ENCODE data around the gene ADD3.
"Not testable (repeated sequence)": the region's sequence is repeated elsewhere in the genome, so short reads cannot be mapped to it uniquely, and the experiment has no call there.

ADD3 gene

DNA sequence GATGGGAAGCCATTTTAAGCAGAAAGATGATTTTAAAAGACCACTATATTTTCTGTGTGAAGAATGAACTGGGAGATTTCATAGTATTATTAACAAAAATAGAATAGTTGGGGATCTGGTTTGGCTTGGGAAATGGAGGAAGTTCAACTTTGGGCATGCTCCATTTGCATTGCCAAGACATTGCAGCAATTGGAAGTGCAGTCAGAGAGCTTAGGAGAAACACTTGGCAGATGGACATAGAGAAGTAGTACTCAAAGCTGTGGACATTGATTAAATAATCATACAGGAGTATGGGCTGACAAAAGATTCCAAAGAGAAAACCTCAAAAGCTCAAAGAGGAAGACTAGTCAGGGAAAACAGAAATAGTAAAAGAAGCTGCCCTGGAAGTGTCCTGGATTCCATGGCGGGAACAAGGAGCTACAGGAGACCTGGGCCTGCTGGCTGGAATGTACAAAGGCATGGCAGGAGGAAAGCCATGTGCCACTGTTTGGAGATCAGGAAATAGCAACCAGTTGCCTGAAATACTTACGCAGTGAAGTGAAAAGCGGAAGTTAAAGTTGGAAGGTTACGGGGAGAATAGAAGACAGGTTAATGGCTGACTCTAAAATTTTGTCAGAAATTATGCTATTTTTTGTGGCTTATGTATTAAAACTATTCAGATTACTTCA, 106.0 kb downstream of the ADD3 start:
- no peaks in the 10 kb centered on the region for H3K27me3 Mint-ChIP-seq
- no peak overlapping the region for H3K27ac Mint-ChIP-seq
- H3K4me3 Mint-ChIP-seq: no peak overlapping the region
- H3K4me1 Mint-ChIP-seq: peaks cover 6% of the 10 kb centered on the region
- ATAC-seq (no peak), DNase-seq (no peak)
- no peaks in the 10 kb centered on the region for H3K9me3 Mint-ChIP-seq

DNA sequence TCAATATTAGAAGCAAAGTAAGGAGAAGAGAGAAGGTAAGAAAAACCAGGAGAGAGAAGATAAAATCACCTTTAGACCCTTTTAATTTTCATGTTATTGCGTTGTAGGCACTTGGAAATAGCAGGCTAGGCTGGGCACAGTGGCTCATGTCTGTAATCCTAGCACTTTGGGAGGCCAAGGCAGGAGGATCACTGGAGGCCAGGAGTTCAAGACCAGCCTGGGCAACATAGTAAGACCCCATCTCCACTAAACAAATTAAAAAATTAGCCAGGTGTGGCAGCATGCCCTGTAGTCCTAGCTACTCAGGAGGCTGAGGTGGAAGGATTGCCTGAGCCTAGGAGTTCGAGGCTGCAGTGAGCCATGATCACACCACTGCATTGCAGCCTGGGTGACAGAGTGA, 106.9 kb downstream of the ADD3 start:
- ATAC-seq, H3K27ac Mint-ChIP-seq, H3K4me1 Mint-ChIP-seq, H3K27me3 Mint-ChIP-seq, H3K4me3 Mint-ChIP-seq, H3K9me3 Mint-ChIP-seq, DNase-seq: not testable (repeated sequence)

DNA sequence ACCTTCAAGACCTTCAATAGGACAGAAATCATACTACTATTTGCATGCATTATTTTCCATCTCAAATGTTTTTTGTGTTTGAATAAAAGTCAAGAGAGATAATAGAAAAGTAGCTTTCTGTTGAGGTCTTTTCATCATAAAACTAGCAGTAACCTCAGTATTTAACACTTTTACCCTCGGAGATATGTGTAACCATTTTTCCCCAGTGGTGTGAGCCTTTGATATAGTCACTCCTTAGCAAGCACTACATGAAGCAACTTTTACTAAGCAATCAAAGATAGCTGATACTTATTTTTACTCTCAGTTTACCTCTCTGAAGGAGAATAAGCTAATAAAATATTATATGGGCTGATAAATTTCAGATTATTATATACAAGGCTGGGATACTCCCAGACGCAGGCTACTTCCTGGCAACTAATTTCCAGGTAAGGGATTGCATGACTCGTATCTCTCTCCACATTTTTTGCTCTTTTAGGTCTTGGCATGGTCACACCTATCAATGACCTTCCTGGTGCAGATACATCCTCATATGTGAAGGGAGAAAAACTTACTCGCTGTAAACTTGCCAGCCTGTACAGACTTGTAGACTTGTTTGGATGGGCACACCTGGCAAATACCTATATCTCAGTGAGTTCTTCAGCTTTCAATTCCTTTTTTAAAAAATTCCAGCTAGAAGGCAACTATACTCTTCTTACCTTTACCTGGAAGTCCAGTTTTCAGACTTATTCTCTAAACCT, 108.2 kb downstream of the ADD3 start:
- no peaks in the 10 kb centered on the region for H3K27me3 Mint-ChIP-seq
- DNase-seq: no peak
- no peak overlapping the region for H3K27ac Mint-ChIP-seq
- no peak overlapping the region for H3K4me3 Mint-ChIP-seq
- ATAC-seq: no peak
- H3K9me3 Mint-ChIP-seq: no peaks in the 10 kb centered on the region
- peaks cover 6% of the 10 kb centered on the region for H3K4me1 Mint-ChIP-seq

DNA sequence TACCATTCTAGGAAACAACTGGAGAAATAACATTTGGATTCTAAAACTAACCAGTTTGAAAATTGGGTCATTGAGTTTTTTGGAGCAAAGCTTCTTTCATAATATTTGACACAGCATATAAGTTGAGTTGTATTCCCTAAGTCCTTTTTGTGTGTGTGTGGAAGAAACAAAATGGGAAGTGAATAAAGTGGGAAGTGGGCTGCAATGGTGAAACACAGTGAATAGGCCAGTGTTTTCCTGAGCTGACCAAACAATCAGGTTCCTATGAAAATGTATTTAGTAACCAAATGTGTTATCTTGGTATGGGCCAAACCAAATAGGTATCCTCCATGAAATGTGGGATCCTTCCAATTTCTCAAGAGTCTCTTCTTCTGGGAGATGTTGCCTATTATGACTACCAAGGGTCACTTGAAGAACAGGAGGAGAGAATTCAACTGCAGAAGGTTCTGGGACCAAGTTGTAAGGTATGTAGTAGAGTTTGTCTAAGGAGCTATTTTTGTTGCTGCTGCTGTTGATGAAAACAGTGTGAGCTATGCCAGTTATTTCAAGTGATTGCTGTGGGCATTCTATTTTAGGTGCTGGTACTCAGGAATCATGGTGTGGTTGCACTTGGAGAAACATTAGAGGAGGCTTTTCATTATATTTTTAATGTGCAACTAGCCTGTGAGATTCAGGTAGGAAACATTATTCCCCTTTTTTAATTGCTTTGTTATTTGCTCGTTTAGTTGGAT, 111.3 kb downstream of the ADD3 start:
- peaks cover 6% of the 10 kb centered on the region for H3K4me1 Mint-ChIP-seq
- no peak for DNase-seq
- no peak overlapping the region for H3K27ac Mint-ChIP-seq
- H3K27me3 Mint-ChIP-seq: no peaks in the 10 kb centered on the region
- no peak for ATAC-seq
- no peaks in the 10 kb centered on the region for H3K9me3 Mint-ChIP-seq
- H3K4me3 Mint-ChIP-seq: no peak overlapping the region

DNA sequence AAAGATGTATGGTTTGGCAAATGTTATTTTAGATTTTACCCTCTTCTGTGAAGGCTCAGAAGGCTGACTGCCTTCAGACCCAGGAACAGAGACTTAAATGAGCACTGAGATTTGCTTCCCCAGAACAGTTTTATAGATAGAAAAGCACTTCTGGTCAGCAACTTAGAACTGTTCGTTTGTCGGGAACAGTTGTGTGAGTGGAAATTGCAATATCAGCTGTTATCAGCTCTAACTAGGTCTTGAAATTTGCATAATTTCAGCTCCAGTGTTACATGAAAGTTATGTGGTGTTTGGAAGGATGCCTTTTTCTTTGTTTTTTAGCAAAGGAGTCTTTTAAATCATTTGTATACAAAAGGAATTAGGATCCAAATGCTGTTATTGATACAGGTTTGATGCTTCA, 115.8 kb downstream of the ADD3 start:
- H3K4me1 Mint-ChIP-seq: no peaks in the 10 kb centered on the region
- no peak overlapping the region for H3K27ac Mint-ChIP-seq
- DNase-seq: no peak
- no peaks in the 10 kb centered on the region for H3K9me3 Mint-ChIP-seq
- ATAC-seq: no peak
- H3K4me3 Mint-ChIP-seq: no peak overlapping the region
- no peaks in the 10 kb centered on the region for H3K27me3 Mint-ChIP-seq

DNA sequence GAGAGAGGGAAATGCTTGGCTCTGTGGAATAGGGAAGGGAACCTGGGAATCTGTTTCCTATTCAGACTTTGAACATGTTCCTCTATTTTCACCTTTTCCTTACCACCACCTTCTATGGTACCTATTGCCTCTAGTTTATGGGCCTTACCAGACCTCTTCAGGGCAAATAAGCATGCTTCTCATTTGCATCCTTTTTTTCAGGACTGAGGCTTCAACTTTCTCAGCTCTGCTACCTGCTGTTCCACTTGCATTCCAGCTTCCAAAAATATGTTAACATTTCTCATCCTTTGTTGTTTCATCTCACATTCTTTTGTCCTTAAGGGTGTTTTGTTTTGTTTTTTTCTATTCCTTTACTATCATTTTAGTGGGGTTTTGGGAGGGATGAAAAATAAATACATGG, 121.7 kb downstream of the ADD3 start:
- no peak overlapping the region for H3K27ac Mint-ChIP-seq
- no peak overlapping the region for H3K4me3 Mint-ChIP-seq
- H3K4me1 Mint-ChIP-seq: peaks cover 4% of the 10 kb centered on the region
- H3K27me3 Mint-ChIP-seq: no peaks in the 10 kb centered on the region
- no peak for ATAC-seq
- no peaks in the 10 kb centered on the region for H3K9me3 Mint-ChIP-seq
- DNase-seq: no peak

DNA sequence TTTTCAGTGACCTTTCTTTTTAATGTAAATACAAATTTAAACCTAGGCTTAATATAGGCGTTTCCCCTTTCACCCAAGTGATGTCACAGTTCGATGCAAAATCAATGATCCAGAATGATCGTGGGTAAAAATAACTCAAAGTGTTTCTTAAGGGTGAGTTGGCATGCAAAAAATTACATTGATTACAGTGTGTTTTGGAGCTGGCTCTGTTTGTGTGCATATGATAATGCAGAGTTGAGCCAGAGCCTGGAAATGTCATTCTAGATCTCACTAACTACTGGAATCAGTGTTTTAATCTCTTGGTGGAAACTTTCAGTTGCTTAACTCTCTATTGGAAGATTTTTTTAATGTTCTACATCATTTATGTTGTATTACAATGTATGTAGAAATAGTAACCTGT, 127.1 kb downstream of the ADD3 start:
- Mint-ChIP-seq H3K4me1 (peaks cover 24% of the 10 kb centered on the region), H3K27ac (no peak overlapping the region), H3K27me3 (no peaks in the 10 kb centered on the region), H3K9me3 (no peaks in the 10 kb centered on the region), H3K4me3 (no peak overlapping the region)
- no peak for DNase-seq
- ATAC-seq: no peak

DNA sequence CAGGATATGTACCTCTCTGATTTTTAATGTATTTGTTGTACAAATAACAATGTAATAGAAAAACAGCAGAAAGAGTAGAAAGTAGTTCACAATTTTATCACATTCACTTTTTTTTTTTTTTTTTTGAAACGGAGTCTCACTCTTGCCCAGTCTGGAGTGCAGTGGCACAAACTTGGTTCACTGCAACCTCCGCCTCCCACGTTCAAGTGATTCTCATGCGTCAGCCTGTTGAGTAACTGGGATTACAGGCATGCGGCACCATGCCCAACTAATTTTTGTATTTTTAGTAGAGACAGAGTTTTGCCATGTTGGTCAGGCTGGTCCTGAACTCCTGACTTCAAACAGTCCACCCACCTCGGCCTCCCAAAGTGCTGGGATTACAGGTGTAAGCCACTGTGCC, 128.1 kb downstream of the ADD3 start:
- not testable (repeated sequence) for H3K9me3 Mint-ChIP-seq, ATAC-seq, H3K27ac Mint-ChIP-seq, H3K4me3 Mint-ChIP-seq, H3K27me3 Mint-ChIP-seq, DNase-seq
- peaks cover 24% of the 10 kb centered on the region for H3K4me1 Mint-ChIP-seq

DNA sequence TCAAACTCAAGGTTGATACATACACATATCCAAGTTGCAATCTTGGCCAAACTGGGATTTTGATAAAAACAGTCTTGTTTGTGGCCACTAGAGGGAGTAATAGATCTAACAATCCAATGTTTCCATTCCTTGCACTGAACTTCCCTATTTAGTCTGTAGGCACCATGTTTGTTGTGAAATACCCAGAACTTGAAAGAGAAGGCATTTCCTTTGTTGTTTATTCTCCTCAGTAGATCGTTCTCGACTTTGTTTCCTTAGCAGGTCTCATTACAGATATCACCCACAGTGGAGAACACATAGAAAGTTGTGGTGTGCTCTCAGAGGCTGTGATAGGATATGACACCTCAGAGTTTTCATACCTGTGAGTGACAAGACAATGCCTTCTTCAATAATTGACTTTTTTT, 129.4 kb downstream of the ADD3 start:
- Mint-ChIP-seq H3K27me3 (no peaks in the 10 kb centered on the region), H3K27ac (no peak overlapping the region), H3K4me1 (peaks cover 36% of the 10 kb centered on the region), H3K4me3 (no peak overlapping the region), H3K9me3 (no peaks in the 10 kb centered on the region)
- ATAC-seq (peak; percentile 93), DNase-seq (peak in 1 of 2 donors; percentile 25)

DNA sequence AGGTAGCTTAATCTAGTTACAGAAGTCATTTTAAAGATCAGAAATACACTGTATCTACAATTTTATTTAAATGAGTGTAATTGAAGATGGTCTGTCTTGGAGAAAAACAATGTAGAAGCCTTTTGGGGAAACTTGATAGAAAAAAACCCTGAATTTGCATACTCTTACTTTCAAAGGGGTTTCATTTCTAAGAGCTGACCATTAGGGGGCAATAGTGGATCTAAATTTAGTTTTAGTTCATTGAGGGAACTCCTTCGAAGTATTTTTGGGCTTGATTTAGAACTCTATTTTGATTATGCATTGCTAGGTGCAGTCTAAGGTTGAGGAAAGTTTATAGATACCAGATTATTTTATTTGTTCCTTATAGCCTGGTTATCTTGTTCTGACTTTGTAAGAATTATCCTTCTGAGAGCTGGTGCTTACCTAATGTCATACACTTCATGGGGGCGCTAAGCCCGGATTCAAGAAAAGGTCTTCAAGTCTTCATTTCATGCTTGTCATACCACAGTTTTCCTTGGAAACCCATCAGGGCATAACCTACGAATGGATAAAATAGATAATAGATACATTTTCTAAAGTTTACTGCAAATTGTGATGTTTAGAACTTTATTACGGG, 130.5 kb downstream of the ADD3 start:
- DNase-seq (no peak), ATAC-seq (peak; percentile 65)
- Mint-ChIP-seq H3K4me1 (peaks cover 45% of the 10 kb centered on the region), H3K9me3 (no peaks in the 10 kb centered on the region), H3K27ac (no peak overlapping the region), H3K4me3 (no peak overlapping the region), H3K27me3 (peaks cover 5% of the 10 kb centered on the region)

DNA sequence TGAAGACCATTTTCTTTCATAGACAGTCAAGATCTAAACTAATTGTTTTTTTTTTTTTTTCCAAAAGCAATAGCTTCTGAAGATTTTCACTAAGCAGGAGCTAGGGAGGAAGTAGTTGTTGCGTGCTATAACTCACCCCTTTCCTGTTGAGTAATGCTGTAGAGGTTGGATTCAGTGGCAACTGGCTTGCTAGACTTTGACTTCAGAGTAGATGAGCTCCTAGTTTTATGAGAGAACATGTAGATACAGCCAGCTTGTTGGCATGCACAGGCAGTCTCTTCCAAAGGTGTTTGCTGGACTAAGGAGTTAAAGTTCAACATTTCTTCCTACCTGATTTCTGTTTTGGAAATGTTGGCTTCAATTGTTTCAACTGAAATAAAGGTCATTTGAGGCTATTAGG, 133.4 kb downstream of the ADD3 start:
- no peak for DNase-seq
- ATAC-seq: no peak
- Mint-ChIP-seq H3K27me3 (peaks cover 30% of the 10 kb centered on the region), H3K9me3 (no peaks in the 10 kb centered on the region), H3K27ac (no peak overlapping the region), H3K4me3 (no peak overlapping the region), H3K4me1 (peaks cover 41% of the 10 kb centered on the region)

DNA sequence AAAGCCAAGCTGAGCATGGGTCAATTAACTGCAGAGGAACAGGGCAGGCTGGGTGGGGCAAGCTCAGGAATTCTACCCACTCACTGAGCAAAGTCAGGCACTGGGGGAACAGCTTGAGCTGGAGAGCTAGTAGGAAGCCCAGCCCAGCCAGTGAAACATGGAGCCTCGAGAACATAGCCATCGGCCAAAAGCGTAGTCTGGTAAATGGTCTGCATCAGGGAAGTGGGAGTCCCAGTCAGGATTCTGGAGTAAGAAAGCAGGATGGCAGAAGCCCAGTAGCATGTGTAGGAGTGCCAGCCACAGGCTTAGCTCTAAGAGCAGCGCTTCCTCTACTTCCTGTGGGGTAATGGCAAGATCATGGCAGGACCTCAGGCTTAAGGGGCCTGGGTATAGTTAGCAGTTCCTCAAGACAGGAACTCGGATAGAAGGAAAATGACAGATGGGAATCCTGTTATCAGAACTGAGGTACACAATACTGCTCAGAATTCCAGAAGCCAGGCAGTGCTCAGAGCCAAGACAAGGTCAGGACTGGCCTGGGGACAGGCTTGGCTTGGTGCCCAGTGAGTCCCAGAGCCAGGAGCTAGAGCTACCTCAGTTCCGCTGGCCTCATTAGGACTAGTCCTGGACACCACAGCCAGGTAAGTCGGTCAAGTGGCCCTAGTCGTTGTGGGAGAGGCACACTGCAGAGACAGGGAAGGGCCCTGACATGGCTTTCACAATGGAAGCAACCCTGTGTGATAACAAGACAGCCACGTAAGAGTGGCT, 134.3 kb downstream of the ADD3 start:
- ATAC-seq: no peak

DNA sequence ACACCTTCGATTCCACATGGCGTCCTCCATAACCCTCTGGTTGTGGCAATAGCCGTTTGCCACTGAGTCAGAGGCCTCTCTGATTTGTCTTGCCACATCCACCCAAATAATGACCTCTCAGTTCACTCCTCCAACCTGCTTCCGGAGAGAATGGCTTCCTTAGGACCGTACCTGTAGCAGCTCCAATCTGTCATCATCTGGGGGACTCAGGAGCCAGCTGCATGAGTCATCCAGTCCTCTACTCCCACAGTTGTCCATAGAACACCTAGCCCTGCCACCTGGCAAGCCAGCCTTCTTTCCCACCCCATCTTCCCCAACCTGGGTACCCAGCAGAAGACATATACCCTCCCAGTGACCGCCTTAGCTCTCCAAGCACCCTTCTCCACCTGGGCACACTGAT, 135.2 kb downstream of the ADD3 start:
- Mint-ChIP-seq H3K27me3 (peaks cover 47% of the 10 kb centered on the region), H3K4me3 (no peak overlapping the region), H3K27ac (no peak overlapping the region), H3K9me3 (no peaks in the 10 kb centered on the region), H3K4me1 (peaks cover 33% of the 10 kb centered on the region)
- DNase-seq (no peak), ATAC-seq (no peak)

More for the DNA sequence above, 134.3 kb downstream of the ADD3 start:
- Mint-ChIP-seq H3K27ac (peak overlapping the region in 1 of 2 donors; percentile 15), H3K27me3 (peaks cover 38% of the 10 kb centered on the region), H3K4me3 (no peak overlapping the region), H3K9me3 (no peaks in the 10 kb centered on the region), H3K4me1 (peaks cover 39% of the 10 kb centered on the region)
- no peak for DNase-seq

DNA sequence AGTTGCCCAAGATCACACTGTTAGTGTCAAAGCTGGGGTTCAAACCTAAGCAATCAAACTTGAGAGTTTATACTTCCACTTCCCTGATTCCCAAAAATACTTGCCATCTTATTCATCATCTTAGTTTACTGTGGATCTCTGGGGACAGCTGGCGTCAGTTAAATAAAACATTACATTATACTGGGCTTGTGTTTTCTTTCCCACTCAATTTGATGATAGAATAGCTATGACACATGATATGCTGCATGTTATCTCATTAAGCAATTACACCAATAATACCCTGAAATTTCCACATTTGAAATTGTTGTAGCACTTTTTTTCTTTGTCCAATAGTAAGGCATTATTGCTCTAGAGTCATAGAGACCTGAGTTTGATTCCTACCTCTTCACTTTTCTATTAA, 136.7 kb downstream of the ADD3 start:
- ATAC-seq (no peak), DNase-seq (no peak)
- H3K27me3 Mint-ChIP-seq: peaks cover 62% of the 10 kb centered on the region
- H3K4me3 Mint-ChIP-seq: no peak overlapping the region
- no peak overlapping the region for H3K27ac Mint-ChIP-seq
- no peaks in the 10 kb centered on the region for H3K9me3 Mint-ChIP-seq
- H3K4me1 Mint-ChIP-seq: peaks cover 30% of the 10 kb centered on the region

DNA sequence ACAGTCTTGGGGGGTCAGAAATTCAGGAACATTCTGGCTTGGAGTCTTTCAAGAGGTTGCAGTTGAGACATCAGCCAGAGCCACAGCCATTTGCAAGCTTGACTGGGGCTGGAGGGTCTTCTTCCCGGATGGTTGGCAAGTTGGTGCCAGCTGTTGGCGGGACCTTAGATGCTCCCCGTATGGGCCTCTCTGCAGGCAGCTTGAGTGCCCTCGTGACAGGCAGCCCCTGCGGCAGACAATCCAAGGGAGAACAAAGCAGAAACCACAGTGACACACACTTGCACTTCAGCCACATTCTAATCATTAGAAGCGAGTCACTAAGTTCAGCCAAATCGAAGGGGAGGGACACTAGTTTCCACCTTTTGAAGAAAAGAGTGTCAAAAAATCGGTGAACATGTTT, 140.2 kb downstream of the ADD3 start:
- no peaks in the 10 kb centered on the region for H3K9me3 Mint-ChIP-seq
- no peak overlapping the region for H3K4me3 Mint-ChIP-seq
- H3K4me1 Mint-ChIP-seq: peaks cover 12% of the 10 kb centered on the region
- no peak overlapping the region for H3K27ac Mint-ChIP-seq
- DNase-seq (no peak), ATAC-seq (peak; percentile 71)
- peaks cover 95% of the 10 kb centered on the region for H3K27me3 Mint-ChIP-seq

Data from stimulated activated naive CD8-positive, alpha-beta T cell treated with anti-CD3 and anti-CD28 coated beads, Interleukin-15, amount 100 ng/mL, for 72 hours (primary cell).